ENCODE results near the gene INPP5E. TPM values are rescaled to one million over a fixed set of nuclear protein-coding genes. Genes with fewer than 3 reads are reported as not detected.

The INPP5E gene
- total RNA-seq, 6 experiments from 2014 or later: 5.9 to 7.6 (median 6.0) TPM

DNA sequence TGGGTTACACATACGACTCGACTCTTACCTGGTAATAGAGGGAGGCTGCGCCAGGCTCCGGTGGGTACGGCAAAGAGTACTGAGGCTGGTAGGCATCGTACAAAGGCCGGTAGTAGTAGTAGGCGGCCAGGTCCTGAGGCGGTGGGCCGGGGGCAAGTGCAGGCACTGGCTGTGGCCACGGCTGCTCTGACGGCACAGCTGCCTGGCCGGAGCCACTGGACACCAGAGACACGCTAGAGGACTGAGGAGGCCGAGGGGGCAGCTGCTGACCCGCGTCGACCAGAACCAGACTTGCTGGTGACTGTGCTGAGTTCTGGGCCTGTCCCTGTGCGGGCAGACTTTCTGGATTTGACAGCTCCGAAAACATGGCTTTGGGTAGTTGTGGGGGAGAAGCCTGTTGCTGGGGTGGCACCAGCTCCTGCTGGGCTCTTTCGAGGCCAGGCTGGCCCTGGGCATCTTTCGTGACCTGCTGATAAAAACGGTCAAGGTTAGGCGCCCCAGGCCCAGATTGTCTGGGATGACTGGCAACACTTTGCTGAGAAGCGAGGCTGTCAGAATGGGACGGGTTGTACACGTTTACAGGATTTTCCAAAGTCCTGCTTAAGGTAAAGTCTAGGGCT, 34.5 kb upstream of the INPP5E start:
- WGBS (ENCODE audit: insufficient coverage, low coverage, low lambda C conversion rate, missing lambda C conversion rate): no CpG with 5 or more reads among the region's 27 CpGs
- Histone ChIP-seq H3K27ac (no peak overlapping the region), H3K4me1 (no peaks in the 10 kb centered on the region), H3K9me3 (no peaks in the 10 kb centered on the region), H3K36me3 (peaks cover 26 to 83% (median 64%) of the 10 kb centered on the region in 4 donors), H3K27me3 (no peaks in the 10 kb centered on the region), H3K4me3 (no peak overlapping the region)
- ATAC-seq (no peak), DNase-seq (no peak)
- intact Hi-C loops (cut with DNase I): no loop called here
- TF ChIP-seq, protein P1, sequence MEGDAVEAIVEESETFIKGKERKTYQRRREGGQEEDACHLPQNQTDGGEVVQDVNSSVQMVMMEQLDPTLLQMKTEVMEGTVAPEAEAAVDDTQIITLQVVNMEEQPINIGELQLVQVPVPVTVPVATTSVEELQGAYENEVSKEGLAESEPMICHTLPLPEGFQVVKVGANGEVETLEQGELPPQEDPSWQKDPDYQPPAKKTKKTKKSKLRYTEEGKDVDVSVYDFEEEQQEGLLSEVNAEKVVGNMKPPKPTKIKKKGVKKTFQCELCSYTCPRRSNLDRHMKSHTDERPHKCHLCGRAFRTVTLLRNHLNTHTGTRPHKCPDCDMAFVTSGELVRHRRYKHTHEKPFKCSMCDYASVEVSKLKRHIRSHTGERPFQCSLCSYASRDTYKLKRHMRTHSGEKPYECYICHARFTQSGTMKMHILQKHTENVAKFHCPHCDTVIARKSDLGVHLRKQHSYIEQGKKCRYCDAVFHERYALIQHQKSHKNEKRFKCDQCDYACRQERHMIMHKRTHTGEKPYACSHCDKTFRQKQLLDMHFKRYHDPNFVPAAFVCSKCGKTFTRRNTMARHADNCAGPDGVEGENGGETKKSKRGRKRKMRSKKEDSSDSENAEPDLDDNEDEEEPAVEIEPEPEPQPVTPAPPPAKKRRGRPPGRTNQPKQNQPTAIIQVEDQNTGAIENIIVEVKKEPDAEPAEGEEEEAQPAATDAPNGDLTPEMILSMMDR (IDR thresholded peaks at IDR 0.05): no peak
- no peak for TF ChIP-seq POLR2A (IDR thresholded peaks at IDR 0.05)

GRCh38 chr9:136473354-136473721, 33.7 kb upstream of the INPP5E start:
- 80% methylated on average over 3 of the region's 14 CpGs for WGBS (ENCODE audit: insufficient coverage, low coverage, low lambda C conversion rate, missing lambda C conversion rate)
- no peak for DNase-seq
- no peaks in the 10 kb centered on the region for H3K4me1 ChIP-seq
- H3K36me3 ChIP-seq: peaks cover 26 to 91% (median 69%) of the 10 kb centered on the region in 4 donors
- no peak overlapping the region for H3K27ac ChIP-seq
- H3K27me3 ChIP-seq: no peaks in the 10 kb centered on the region
- H3K4me3 ChIP-seq: no peak overlapping the region
- TF ChIP-seq POLR2A (IDR thresholded peaks at IDR 0.05): no peak
- TF ChIP-seq, protein P1 (IDR thresholded peaks at IDR 0.05): no peak
- H3K9me3 ChIP-seq: no peaks in the 10 kb centered on the region
- no peak for ATAC-seq
- intact Hi-C loops (cut with DNase I): no loop called here

GRCh38 chr9:136472640-136473353, 33.2 kb upstream of the INPP5E start:
- no peaks in the 10 kb centered on the region for H3K27me3 ChIP-seq

DNA sequence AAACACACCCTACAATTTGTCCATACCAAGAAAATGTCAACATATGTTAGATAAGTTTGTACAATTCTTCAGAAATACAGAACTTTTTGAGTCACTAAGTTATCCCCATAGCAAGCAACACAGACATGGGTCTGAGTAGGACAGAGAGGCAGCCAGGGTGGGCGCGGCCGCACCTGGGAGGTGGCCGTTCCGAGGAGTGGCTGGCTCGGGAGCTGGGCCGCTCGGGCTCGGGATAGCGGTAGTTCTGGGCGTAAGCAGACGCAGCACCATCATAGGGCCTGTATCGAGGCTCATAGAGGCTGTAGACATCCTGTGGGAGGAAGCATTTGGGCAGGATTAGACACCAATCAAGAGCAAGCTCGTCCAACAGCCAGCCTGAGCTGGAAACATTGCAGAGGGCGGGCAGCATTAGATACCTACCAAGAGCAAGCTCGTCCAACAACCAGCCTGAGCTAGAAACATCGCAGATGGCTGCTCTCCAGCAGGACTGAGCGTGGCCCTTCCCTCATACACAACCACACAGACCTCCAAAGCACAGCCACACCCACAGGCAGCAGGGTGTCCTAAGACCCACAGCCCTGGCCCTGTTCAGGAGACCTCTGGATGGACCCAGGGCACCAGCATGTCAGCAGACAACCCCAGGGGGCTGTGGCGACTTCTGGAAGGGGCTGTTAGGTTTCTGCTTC, 32.3 kb upstream of the INPP5E start:
- no peak for ATAC-seq
- WGBS (ENCODE audit: insufficient coverage, low coverage, low lambda C conversion rate, missing lambda C conversion rate): 92% methylated on average over 7 of the region's 19 CpGs
- DNase-seq: no peak

More at GRCh38 chr9:136472640-136473353, 33.2 kb upstream of the INPP5E start:
- ATAC-seq: no peak
- Histone ChIP-seq H3K9me3 (no peaks in the 10 kb centered on the region), H3K4me3 (no peak overlapping the region), H3K36me3 (peaks cover 26 to 95% (median 72%) of the 10 kb centered on the region in 4 donors), H3K4me1 (no peaks in the 10 kb centered on the region), H3K27ac (no peak overlapping the region)
- intact Hi-C loops (cut with DNase I): no loop called here
- 71% methylated on average over 3 of the region's 28 CpGs for WGBS (ENCODE audit: insufficient coverage, low coverage, low lambda C conversion rate, missing lambda C conversion rate)
- TF ChIP-seq, protein P1 (IDR thresholded peaks at IDR 0.05): no peak
- TF ChIP-seq POLR2A (IDR thresholded peaks at IDR 0.05): no peak
- no peak for DNase-seq

More for the DNA sequence above, 32.3 kb upstream of the INPP5E start:
- H3K27me3 ChIP-seq: no peaks in the 10 kb centered on the region
- H3K9me3 ChIP-seq: no peaks in the 10 kb centered on the region
- peaks cover 23 to 95% (median 75%) of the 10 kb centered on the region in 4 donors for H3K36me3 ChIP-seq
- intact Hi-C loops (cut with DNase I): no loop called here
- H3K4me3 ChIP-seq: no peak overlapping the region
- H3K4me1 ChIP-seq: no peaks in the 10 kb centered on the region
- H3K27ac ChIP-seq: no peak overlapping the region
- no peak for TF ChIP-seq POLR2A (IDR thresholded peaks at IDR 0.05)
- TF ChIP-seq, protein P1 (IDR thresholded peaks at IDR 0.05): no peak

Measured in right lobe of liver (tissue), 6 donors.